HuH-7.5 (cell line): Measurements from ENCODE around the gene EEF1A2.

Experiments used
- DNase-seq: peaks from one replicate; pipeline ENCODE4 v3.0.0; 2011; ENCODE audit warnings: low spot score

Gene EEF1A2

DNA sequence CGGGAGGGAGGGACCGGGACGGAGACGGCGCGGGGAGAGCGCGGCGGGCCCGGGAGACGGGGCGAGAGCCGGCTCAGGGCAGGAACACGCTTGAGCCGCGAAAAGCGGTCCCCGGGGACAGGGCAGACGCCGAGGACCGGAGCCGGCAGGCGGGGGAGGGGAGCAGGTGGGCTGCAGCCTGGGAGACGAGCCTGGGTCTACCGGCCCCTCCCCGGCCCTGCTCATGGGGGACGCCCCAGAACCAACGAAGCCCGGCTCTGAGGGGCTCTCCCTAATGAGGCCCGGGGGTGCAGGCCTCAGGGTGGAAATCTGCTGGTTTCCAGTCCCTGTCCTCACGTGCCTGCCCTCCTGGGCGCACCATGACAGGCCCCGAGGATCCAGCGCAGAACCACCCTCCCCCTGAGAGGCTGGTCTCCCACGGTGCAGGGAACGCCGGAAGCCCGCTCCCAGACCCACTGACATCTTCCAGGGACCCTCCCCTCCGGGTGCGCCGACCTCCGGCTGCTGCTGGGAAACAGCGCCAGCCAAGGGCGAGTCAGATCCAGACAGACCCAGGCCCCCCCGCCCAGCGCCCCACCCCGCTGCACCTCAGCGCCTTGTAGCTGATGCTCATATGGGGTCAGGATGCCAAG lies 571 bp upstream of the EEF1A2 start:
- DNase-seq = no peak

DNA sequence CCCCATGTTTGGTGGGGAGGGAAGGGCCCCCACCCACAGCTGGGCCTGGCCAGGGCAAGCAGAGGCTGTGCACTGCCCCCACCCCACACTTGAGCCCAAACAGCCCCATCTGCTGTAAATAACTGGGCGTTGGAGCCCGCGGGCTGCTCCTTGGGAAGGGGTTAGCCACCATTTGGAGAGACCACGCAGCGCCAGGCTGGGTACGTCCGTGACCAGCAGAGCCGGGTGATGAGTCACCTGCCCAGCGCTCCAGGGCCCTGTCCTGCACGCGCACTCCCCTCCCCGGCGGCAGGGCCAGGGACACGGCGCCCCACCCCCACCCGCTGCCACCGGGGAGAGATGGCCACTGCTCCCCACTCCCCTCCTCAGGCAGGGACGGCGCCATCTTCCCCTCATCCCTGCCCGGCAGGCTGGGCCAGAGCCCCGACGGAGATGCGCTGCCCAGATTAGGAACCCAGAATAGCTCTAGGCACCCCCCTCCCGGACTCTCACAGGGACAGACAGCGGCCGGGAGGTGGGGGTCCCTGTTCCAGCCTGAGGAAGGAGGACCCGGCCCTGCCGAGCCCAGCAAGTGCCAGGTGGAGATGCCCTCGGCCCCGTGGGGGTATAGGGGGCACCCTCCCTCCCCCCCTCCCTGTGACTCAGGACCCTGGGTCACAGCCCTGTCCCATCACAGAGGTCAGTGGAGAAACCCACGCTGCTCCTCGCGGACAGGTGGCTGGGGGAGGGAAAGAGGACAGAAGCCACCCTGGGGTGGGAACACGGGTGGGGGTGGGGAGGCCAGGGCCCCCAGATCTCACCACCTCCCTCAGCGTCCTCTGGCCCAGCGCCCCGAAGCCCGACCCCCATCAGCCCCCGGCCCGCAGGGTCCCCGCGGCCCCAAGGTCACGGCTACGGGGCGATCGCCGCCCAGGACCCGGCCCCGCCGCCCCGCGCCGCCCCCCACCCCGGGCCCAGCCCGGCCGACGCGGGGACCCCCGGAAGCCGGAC lies 642 bp downstream of the EEF1A2 start:
- DNase-seq = no peak

DNA sequence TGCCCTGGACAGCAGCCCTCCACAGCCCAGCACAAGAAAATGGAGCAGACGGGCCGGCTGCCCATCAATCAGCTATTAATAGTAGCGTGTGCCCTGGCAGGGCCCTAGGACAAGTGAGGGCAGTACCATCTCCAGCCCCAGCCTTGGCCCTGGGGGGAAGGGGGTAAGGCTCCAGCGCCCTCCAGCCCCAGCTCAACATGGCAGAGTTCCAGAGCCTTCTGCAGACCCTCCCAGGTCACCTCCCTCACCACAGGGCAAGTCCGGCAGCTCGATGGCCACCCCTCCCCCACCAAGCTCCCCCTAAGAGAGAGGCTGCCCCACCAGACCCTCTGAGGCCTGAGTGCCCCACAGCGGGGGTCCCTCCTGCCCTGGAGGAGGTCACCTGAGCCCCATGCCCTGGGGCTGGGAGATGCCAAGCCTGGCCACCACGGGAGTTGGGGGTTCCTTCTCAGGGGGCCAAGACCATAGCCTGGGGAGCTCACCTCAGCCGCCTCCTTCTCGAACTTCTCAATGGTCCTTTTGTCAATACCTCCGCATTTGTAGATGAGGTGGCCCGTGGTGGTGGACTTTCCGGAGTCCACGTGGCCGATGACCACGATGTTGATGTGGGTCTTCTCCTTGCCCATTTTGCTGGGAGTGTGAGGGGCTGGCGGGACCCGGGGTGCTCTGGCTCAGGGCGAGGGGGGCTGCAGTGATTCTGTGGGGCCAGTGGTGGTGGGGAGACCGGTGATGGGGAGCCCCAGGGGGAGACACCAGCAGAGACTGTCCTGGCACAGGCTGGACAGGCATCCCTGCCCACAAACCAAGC lies 1.5 kb downstream of the EEF1A2 start:
- DNase-seq = no peak

DNA sequence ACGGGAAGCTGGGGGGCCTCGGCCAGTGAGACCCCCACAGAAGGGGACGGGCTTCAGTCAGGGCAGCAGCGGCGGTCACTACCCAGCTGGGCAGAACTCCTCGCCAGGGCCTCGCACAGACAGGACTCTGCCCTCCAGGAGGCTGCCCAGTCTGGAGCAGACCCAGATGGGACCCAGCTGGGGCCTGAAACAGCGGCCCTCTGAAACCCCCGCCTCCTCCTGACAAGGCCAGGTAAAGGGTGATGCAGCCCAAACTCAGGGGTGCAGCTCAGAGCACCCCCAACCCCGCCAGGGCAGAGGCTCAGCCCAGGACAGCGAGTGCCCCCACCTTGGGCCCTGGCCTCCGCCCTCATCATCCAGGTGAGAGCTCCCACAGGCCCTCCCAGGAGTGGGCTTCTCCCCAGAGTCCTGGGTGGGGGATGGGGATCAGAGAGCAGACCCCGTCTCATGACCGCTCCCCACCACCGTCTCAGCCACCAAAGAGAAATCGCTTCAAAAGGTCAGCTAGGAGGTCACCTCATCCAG lies 2.2 kb downstream of the EEF1A2 start:
- DNase-seq = no peak

DNA sequence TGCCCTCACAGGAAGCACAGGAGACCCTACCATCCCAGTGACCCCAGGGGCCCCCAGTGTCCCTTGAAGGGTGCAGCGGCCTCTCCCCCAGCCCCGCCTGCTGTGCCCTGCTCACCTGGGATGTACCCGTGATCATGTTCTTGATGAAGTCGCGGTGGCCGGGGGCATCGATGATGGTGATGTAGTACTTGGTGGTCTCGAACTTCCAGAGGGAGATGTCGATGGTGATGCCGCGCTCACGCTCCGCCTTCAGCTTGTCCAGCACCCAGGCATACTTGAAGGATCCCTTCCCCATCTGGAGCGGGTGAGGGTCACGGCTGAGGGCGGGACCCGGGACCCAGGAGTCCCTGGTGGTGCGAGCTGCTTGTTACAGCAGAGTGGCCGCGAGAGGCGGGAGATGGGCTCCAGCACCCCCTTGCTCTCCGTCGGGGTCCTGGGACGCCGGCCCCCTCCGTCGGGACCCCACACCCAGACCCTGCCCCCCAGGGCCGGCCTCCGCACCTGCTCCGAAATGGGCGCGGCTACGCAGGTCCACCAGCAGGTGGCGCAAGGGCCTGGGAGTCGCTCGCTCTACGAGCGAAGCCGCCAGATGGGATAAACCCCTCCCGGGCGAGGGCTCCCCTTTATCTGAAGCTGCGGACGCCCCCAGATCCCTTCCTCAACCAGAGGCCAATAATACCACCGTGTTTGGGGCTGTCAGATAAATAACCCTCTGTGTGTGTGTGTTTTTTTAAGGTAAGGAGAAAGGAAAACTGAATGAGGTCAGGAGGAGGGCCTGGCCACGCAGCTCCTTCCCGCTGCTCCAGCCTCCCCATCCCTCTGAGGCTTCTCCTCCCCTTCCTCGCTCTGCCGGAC lies 2.9 kb downstream of the EEF1A2 start:
- peak; percentile 95 for DNase-seq

DNA sequence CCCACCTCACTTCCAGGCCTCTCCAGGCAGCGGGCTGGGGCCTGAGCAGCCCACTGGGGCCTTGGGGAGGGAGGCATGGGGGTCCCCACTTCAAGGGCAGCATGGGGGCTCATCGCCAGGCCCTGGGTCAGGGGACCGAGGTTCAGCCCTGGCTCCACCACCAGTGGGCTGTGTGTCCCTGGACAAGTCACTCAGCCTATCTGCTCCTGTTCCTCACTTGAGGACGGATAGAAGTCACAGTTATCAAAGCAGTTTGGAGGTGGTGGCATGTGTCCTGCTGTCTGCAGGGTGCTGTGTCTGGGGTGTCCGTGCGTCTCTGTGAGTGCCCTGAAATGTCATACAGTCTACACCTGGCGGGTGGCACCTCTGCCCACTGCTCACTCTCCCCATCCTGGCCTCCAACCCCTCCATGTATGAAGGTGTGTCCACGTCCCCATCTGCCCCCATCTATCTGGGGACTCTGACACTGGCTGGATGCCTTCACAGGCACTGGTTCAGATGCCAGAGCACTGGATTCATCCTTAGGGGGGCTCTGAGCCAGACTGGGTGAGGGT lies 3.6 kb downstream of the EEF1A2 start:
- DNase-seq = no peak

DNA sequence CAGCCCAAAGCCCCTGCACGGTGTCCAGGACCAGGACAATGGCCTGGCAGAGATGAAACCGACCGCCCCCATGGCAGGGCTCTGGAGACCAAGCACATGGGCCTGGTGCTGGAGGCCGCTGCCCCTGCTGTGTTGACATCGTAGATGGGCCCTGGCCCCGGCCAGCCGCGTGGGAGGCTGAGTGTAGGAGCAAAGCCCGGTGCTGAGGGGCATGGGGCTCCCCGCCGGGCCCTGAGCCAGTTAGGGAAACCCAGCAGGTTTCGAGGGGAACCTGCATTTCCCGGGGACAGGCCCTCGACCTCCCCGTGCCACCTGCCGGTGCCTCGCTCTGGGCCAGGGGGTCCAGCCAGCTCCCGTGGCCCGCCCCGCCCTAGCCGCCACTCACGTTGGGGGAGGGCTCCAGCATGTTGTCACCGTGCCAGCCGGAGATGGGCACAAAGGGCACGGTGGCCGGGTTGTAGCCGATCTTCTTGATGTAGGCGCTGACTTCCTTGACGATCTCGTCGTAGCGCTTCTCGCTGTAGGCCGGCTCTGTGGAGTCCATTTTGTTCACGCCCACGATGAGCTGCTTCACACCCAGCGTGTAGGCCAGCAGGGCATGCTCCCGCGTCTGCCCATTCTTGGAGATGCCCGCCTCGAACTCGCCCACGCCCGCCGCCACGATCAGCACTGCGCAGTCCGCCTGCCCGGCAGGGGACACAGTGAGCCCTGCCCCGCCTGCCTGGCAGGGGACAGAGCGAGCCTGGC lies 4.3 kb downstream of the EEF1A2 start:
- DNase-seq = no peak

DNA sequence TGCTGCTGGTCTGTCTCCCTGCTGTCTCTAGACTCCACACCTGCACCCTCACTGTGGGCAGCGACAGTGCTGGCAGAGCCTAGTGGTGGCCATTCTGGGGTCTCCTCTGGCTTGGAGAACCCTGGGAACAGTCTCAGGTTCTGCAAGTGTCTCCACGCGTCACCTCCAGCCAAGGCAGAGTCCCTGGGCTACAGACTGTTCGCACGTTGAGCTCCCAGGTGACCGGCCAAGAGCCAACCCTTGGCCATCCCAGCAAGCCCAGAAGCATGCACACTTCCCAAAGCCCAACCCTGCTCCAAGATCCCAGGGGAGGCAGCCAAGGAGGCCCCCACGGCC lies 4.8 kb downstream of the EEF1A2 start:
- DNase-seq = no peak

DNA sequence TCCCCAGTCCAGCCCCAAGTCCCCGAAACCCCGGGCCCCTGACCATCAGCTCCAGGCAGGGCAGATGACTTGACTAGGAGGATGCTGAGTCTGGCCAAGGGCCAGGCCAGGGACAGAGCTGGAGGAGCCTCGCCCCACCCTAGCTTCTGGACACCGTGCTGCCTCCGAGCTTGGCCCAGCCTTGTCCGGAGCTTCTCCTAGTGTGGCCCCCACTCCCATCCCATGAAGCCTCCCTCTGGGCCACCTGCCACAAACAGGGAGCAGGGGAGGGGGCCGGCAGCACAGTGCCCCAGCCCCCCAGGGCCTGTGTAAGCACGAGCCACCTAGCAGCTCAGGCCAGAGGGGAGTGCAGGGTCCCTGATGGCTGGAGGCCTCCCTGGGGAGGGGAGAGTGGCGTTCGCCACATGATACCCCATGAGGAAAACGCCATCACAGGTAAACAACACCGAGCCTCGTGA lies 5.3 kb downstream of the EEF1A2 start:
- DNase-seq = no peak

DNA sequence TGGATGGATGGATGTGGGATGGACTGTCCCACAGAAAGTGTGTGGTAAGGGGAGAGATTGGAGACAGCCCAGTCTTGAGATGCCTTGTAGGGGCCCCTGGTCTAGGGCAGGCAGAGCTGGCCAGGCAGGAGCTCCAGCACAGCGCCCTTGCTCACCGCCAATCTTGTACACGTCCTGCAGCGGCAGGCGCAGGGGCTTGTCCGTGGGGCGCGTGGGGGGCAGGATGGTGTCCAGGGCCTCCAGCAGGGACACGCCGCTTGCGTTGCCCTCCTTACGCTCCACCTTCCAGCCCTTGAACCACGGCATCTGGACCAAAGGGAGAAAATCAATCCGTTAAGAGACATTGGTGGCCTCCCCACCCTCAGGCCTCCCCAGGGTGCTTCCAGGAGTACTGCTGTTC lies 5.9 kb downstream of the EEF1A2 start:
- no peak for DNase-seq

DNA sequence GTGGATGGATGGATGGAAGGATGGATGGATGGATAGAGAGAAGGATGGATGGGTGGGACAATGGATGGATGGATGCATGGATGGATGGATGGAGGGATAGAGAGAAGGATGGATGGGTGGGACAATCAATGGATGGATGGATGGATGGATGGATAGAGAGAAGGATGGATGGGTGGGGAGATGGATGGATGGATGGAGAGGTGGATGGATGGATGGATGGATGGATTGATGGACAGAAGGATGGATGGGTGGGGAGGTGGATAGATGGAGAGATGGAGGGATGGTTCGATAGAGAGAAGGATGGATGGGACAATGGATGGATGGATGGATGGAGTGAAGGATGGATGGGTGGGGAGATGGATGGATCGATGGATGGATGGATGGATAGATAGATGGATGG lies 6.4 kb downstream of the EEF1A2 start:
- no peak for DNase-seq

DNA sequence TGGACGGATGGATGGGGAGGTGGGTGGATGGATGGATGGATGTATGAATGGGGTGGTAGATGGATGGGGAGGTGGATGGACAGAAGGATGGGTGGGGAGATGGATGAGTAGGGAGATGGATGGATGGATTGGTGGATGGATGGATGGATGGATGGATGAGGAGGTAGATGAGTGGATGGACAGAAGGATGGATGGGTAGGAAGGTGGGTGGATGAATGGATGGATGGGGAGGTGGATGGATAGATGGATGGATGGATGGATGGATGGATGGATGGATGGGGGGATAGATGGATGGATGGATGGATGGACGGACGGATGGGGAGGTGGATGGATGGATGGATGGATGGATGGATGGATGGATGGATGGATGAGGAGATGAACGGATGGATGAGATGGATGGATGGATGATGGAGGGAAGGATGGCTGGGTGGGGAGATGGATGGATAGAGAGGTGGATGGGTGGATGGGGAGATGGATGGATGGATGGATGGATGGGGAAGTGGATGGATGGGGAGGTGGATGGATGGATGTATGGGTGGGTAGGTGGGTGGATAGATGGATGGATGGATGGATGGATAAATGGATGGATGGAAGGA lies 7.2 kb downstream of the EEF1A2 start:
- DNase-seq = no peak

DNA sequence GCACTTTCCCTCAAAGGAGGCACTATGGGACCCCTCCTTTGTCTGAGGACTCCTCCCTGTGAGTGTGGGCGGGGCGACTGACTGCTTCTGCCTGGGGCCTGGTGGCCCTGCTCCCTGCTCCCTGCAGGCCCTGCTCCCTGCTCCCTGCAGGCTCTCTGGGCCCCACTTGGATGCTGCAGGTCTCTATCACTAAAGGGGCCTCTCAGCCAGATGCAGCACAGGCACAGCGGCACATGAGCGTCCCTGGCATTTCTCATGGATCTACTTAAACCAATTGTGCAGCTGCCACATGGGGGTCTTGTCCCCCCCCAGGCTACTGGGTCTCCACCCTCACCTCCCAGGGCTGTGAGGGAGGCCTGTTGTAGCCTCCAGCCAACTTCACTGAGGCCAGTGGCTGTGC lies 7.8 kb downstream of the EEF1A2 start:
- DNase-seq = no peak

DNA sequence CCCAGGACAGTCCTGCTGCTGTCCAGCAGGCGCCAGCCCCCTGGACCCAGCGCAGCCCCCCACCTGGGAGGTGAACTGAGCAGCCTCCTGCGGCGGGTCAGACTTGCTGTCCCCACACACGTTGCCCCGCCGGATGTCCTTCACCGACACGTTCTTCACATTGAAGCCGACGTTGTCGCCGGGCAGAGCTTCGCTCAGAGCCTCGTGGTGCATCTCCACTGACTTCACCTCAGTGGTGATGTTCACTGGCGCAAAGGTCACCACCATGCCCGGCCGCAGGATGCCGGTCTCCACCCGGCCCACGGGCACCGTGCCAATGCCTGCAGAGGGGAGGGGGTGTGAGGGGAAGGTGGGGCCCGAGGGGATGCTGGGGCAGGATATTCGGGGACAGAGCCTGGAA lies 8.5 kb downstream of the EEF1A2 start:
- no peak for DNase-seq

DNA sequence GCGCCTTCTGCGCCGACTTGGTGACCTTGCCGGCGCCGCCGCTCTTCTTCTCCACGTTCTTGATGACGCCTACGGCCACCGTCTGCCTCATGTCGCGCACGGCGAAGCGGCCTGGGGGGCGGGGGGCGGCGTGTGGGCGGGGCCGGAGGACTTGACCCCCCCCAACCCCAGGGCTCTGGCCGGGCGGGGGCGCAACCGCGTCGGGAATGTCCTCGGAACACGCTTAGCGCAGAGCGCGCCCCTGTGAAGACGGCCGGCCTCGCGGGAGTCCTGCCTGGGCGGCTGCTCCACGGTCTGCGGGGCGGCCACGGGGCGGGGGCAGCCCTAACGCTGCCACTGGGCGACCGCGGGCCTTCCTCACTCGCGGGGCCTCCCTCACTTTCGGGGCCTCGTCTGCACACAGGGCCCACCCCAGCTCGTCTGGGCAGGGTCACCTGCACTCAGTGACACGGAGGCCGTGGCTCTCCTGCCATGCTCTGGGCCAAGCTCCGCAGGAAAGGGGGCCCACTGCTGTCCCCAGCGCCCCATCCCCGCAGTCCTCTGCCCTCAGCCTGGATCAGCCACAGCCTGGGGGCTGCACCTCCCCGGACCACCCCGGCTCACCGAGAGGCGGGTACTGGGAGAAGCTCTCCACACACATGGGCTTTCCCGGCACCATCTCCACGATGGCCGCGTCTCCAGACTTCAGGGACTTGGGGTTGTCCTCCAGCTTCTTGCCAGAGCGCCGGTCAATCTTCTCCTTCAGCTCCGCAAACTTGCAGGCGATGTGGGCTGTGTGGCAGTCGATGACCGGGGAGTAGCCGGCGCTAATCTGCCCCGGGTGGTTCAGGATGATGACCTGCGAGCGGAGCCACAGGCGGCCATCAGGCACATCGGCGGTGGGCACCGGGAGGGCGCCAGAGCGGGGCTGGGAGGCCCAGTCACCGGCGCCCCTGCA lies 10.3 kb downstream of the EEF1A2 start:
- DNase-seq = no peak

DNA sequence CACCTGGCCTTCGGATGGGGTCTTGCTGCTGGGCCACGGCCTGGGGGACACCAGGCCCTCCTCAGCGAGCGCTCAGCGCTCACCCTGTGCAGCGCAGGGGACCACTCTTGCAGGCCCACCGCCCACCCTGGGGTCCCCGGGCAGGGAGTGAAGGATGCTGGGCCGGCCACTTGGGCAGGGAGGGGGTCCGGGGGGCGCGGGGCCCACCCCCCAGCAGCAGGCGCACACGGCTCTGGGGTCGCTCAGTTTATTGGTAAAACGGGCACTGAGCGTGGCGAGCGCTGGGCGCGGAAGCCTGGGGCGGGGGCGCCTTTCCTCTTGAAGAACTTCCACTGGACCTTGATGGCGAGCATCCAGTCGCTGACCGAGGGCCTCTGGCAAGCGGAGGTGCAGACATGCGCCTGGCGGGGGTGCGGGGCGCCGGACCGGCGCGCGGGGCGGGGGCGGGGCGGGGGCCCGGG lies 11.1 kb downstream of the EEF1A2 start:
- DNase-seq = no peak

DNA sequence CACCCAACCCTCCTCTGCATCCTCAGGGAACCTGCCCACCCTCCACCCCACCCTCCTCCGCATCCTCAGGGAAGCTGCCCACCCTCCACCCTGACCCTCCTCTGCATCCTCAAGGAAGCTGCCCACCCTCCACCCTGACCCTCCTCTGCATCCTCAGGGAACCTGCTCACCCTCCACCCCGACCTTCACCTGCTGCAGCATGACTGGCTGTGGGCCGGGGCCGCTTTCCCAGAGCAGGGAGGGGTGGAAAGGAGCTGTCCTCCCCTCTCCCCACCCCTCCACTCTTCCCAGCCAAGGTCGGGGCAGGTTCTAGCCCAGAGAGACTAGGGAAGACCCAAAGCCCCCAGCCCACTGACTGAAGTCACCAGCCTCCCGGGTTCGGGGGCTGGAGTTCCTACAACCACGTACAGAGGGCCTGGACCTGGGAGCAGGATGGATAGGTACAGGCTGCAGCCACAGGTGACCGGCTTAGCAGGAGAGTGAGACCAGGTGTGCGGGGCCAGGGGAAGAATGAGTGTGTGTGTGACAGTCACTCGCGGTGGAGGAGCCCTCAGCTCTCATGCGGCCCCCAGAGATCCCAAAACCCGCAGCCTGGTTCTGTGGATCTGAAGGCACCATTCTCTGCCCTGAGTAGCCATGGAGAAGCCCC lies 11.6 kb downstream of the EEF1A2 start:
- DNase-seq = no peak

DNA sequence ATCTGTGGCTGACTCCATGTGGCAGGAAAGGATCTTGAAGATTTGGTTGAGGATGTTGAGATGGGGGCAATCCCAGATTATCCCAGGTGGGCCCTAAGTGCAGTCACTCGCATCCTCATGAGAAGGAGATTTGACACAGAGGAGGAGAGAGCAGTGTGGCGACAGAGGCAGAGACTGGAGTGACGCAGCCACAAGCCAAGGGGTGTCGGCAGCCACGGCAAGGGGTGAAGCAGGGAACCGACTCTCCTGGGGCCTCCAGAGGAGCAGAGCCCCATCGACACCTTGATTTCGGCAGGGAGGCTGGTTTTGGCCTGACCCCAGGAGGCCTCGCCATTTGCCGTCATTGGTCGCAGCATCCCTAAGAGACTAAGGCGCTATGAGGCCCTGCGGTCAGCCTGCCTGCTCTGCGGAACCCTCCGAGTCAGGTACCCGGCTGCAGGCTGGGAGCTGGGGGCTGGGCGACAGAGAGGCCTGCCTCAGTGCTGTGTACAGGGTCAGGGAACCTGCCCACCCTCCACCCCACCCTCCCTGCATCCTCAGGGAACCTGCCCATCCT lies 12.5 kb downstream of the EEF1A2 start:
- no peak for DNase-seq
